LNCAP (cell line): ENCODE measurements around the gene SIGLEC9.

Source experiments
- TF ChIP-seq, protein P1 (sequence below): fragments of 450-650 bp; IDR thresholded peaks from 2 replicates; pipeline ENCODE4 v1.5.1; 2017; ENCODE audit warnings: mild to moderate bottlenecking

Gene SIGLEC9

GRCh38 chr19:51148580-51148979 is 23.9 kb downstream of the SIGLEC9 start:
- TF ChIP-seq, protein P1, sequence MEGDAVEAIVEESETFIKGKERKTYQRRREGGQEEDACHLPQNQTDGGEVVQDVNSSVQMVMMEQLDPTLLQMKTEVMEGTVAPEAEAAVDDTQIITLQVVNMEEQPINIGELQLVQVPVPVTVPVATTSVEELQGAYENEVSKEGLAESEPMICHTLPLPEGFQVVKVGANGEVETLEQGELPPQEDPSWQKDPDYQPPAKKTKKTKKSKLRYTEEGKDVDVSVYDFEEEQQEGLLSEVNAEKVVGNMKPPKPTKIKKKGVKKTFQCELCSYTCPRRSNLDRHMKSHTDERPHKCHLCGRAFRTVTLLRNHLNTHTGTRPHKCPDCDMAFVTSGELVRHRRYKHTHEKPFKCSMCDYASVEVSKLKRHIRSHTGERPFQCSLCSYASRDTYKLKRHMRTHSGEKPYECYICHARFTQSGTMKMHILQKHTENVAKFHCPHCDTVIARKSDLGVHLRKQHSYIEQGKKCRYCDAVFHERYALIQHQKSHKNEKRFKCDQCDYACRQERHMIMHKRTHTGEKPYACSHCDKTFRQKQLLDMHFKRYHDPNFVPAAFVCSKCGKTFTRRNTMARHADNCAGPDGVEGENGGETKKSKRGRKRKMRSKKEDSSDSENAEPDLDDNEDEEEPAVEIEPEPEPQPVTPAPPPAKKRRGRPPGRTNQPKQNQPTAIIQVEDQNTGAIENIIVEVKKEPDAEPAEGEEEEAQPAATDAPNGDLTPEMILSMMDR, result no peak

DNA sequence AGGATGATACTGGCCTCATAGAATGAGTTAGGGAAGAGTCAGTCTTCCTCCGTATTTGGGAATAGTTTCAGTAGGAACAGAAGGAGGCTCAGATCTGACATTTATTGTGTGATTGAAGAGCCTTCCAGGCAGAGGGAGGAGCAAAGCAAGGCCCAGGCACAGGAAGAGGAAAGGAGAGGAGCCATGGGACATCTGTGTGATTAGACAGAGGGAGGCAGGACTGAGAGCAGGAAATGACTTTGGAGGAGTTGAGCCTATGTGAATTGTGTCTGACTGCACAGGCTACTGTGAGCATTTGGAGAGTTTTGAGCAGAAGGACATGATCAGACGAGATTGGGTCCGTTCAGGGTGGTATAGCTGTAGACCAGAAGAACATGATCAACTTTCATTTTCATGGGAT is 25.9 kb downstream of the SIGLEC9 start:
- TF ChIP-seq, protein P1, result no peak

- TF ChIP-seq, protein P1, result no peak
These were observed 32.0 kb downstream of the SIGLEC9 start for GRCh38 chr19:51156710-51157109.

DNA sequence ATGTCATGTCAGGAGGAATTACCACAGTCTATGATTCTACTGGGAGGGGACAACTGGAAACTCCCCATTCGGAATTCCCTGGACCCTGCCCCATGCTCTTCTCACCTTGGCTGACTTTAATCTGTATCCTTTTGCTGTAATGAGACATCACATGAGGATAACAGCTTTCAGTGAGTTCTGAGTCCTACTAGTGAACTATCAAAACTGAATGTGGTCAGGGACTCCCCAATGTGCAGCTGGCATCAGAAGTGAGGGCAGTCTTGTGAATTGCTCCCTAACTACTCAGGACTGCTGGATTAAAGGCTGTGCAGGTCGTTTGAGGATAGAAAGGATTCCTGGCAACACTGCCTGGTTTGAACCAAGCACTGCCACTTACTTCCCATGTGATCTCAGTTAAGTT is 32.6 kb downstream of the SIGLEC9 start:
- TF ChIP-seq, protein P1, result no peak

DNA sequence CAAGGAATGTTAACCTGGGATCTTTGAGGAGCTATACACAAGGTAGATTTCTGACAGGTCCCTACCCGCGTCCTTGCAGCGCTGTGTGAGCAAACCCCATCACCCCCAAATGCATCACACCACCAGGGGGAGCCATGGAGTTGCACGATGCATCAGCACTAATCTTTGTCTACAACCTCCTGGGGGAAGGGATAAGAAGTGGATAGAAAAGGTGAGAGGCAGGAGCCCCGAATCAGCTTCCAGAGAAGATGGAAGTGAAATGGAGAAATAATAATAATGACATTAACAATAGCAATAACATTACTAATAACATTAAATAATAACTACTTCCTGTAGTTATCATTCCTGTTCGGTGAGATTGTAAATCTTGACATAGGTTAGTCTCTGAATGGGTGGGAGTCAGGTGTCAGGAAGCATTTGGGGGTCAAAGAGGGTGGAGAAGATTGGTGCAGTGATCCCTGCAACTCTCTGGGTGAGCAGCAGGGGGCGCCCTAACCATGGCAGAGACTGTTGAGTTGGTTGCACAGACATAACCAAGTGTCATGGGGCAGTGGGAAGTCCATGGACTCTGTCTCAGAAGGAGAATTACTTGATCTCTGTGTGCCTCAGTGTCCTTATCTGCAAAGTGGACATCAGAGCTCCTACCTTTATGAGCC is 33.9 kb downstream of the SIGLEC9 start:
- TF ChIP-seq, protein P1, result peak; percentile 99

- TF ChIP-seq, protein P1, result no peak
These were observed 35.0 kb downstream of the SIGLEC9 start for GRCh38 chr19:51159656-51160055.

DNA sequence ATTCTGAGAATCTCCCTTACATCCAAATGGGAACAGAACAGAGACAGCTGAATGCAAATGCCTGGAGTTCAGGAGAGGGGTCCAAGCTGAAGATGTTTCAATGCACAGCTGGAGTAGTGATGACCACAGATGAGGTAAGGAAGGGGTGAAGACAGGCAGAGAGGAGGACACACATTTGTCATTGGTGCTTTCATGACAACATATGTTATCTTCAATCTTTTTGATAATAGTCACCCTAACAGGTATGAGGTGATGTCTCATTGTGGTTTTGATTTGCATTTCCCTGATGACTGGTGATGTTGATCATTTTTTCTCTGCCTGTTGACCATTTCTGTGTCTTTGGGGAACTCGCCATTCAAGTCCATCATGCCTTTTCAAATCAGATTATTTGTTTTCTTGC is 36.6 kb downstream of the SIGLEC9 start:
- TF ChIP-seq, protein P1, result no peak
